GM19351 (cell line): ENCODE data around the gene MSANTD2.
A peak's percentile ranks its signal among the peaks of the same experiment; 100 is the strongest.

Experiments
- ATAC-seq: cut with Tn5 transposase; IDR thresholded peaks from one replicate; pipeline ENCODE4 v1.9.1; 2021; ENCODE audit warnings: mild to moderate bottlenecking, moderate library complexity; ENCODE audit not compliant: unreplicated experiment

MSANTD2 gene

DNA sequence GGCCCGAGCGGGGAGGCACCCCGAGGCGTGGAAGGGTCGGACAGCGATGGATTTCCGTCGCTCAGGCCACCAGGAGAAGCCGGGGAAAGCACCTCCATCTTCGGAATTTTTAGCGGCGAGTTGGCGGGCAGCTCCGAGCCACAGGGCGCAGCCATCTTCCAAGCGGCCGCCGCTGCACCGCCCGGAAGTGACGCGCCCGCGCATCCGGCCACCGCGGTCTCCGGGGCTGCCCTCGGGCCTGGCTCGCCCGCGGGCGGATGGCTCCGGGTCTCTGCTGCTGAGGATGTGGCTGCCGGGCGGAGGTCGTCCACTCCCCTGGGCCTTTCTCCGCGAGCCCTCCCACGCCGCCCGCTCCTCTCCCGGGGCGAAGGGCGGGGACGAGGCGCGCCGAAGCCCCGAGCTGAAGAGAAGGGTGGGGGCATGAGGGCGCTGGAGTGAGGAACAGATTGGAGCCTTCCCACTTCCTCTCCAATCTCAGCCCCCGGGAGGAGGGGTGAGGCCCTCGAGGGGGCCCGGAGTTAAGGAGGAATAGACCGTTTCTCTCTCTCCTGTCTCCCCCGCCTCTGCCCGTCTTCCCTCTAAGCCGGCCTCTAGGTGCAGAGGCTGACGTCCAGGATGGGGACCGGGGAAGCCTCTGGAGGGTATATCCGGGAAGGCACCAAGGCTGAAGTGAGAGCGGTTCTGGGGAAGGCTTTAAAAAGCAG is at the start of gene MSANTD2:
MSANTD2 (minus strand) TSS at position 181 of the 704 bp plus-strand sequence; CDS start at position 155, 26 bp downstream.
- peak; percentile 86 for ATAC-seq

GRCh38 chr11:124846070-124846673 is 46.0 kb upstream of the MSANTD2 start:
- ATAC-seq: no peak

- no peak for ATAC-seq
Measured at GRCh38 chr11:124844664-124845079, 44.5 kb upstream of the MSANTD2 start.

GRCh38 chr11:124843616-124843910 is 43.4 kb upstream of the MSANTD2 start:
- ATAC-seq: no peak

DNA sequence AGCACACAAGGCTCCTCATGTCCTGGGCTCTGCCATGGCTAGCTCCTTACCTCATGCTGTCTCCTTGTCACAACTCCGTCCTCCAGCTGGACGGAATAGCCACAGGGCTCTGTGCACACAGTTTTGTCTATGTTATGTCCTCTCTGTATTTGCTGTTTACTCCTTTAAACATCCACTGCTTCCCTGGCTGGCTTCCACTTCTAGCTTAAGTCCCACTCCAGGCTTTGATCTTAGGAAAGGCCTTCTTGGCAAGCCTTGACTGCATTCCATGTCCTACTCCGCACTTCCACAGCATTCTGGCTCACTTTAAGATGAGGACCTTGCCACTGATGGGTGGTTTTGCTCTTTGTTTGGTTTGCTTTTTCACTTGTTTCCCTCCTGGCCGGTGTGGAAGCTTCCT is 42.1 kb upstream of the MSANTD2 start:
- no peak for ATAC-seq

DNA sequence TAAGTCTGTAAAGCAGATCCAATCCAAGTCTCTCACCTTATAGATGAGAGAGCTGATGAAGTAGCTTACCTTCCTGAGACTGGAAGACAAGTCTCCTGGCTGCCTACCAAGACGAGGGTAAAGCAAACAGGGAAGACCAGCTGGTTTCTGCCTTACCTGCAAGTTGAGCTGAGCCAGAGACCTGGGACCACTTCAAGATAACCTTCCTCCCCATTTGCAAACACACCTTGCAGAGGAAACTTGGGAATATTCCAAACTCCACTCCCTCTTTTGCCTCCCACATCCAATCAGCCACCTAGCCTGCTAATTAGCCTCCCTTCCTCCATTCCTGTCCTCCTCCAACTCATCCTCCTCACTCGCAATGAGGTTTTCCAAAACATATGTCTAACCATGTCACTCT is 41.6 kb upstream of the MSANTD2 start:
- no peak for ATAC-seq

DNA sequence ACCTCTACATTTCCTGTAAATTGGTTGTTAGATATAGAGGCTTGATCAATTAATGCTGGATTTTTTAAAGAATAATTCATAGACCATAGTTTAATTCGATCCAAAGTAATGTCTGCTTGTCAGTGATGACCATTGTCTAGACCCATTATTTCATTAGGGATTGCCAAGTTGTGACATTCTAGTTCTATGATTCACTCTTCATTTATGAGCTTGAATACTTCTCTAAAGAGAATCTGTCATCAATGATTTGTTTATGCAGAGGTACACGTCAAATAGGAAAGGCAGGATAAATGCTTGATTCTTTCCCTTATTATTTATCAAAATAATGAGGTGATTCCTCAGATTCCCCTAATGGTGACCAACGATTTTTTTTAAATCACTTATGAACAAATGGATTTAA is 41.0 kb upstream of the MSANTD2 start:
- ATAC-seq: no peak

- no peak for ATAC-seq
Measured at GRCh38 chr11:124840666-124841065, 40.5 kb upstream of the MSANTD2 start.

DNA sequence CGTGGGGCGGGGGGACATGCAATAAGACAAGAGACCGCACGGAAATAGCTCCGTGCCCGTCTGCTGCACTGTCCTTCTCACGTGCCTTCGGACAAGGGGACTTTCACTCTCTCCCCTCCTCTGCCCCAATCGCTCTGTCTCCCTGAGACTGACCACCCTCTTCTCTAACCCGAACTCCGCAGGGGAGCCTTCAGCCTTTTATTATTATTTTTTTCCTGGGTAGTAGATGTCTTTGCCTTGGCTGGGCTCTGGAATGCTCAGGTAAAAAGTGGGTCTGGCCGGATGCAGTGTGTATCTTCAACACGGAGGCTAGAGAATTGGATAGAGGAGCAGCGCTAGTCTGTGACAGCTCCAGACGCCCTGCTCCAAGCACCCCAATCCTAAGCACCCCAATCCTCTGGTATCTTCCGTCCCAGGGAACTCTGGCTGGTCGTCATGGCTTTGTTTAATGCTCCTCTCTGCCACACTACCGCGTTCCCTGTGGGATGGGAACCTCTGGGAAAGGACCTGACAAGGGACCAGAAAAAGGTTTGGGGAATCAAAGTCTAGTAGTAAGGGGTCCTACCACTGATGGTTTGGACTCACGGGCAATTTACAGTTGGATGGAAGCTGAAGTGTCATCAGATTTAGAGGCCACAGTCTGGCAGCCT is 39.9 kb upstream of the MSANTD2 start:
- no peak for ATAC-seq

DNA sequence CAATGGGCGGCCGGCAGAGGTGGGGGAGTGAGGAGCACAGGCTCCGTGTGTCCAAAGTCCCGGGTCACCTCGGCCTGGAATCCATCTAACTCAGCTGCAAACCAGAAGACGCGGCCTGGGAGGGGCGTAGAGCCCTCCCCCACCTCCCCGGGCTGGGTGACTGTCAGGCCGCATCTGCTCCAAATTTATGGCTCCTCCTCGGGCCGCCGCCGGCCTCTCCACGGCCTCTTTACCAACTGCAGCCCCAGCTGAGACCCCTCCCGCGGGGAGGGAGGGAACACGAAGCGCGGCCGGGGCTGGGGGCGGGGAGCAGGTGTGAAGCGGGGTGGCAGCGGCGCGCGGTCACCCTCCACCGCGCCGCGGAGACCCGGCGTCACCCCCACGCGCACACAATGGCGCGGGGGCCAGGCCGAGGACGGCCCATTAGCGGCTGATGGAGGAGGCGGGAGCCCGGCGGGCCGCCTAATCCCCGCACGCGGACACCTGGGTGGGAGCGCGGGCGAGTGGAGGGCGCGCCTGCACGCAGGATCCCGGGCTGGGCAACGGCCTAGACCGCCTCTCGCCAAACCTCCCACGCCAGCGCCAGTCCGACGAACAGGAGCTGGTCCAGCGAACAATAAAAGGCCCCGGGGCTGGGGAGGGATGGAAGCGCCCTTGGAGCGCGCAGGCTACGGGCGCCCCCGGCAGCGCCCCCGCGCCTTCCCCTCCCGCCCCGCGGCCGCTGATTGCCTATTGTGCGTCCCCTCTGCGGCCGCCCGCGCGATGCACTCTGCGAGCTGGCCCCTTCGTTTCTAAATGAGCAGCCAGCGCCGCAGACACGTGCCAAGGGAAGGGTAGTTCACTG is 39.1 kb upstream of the MSANTD2 start:
- ATAC-seq: no peak

GRCh38 chr11:124838805-124839127 is 38.6 kb upstream of the MSANTD2 start:
- ATAC-seq: no peak

DNA sequence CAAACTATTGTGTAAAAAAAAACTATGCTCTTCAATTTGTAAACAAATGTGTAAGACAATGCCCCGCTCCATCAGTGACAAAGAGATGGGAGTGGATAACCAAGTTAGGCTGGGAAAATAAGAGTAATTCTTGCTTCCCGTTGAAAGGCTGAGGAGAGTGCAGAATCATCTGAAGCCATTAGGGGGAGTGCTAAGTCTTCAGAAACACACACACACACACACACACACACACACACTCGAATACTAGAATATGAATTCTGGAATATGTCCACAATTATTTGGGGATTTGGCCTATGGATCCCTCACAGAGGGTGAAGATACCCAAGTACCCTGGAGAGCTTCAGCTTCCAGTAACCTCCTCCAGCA is 37.3 kb upstream of the MSANTD2 start:
- ATAC-seq: peak; percentile 45

- ATAC-seq: no peak
Measured at GRCh38 chr11:124835918-124836317, 35.7 kb upstream of the MSANTD2 start.

DNA sequence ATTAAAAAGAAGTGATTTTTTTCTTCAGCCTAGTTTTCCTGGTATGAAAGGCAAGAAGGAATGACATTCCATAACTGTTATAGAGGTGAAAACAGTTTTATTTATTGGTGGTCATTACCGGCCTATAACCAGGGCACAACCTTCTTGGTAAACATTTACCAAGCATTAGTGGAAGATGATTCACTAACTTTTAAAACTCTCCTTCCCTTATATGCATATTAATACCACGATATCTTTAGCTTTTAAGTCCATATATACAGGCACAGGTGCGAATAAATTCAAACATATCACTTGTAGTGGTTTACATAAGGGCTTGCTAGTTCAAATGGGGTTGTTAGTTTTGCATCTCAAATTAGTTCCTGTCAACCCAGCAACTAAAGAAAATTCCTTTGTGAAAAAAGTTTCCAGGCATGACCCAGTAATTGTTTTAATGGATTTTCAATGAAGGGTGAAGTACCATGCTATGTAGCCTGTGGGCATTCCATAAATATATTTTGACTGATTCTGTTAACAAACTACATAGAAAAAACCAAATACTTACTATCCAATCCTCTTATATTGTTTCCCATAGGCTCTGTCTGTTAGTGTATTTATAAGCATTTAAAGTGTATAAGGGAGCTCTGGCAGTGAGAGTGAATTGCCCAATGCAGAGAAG is 34.4 kb upstream of the MSANTD2 start:
- no peak for ATAC-seq

- no peak for ATAC-seq
Measured at GRCh38 chr11:124832571-124832970, 32.4 kb upstream of the MSANTD2 start.

- no peak for ATAC-seq
Measured at GRCh38 chr11:124831897-124832296, 31.7 kb upstream of the MSANTD2 start.

DNA sequence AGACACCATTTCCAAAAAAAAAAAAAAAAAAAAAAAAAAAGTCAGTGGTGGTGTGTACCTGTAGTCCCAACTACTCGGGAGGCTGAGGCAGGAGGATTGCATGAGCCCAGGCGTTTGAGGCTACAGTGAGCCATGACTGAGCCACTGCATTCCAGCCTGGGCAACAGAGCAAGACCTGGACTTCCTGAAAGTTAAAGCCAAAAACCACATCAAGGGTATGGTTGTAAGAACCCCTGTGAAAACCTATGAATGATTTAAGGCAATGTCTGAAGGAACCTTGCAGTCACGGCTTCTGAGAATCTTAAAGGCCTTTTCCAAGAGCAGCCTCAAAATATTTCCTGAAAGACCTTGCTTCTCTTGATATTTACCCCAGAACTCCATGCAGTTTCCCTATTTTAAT is 30.5 kb upstream of the MSANTD2 start:
- no peak for ATAC-seq

DNA sequence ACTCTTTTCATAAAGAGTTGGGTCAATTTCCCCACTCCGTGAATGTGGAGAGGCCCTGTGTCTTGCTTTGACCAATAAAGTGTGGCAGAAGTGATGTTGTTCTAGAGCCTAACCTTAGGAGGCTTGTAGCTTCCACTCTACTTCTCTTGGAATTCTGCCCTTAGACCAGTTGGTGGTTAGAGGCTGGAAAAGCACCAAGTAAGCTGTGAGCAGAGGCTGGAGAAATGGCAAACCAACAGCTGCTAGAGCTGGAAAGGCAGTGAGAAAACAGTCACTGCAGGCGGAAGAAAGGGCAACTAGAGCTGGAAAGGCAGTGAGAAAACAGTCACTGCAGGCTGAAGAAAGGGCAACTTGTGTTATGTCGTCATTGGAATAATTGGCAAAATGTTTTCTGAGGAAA is 29.8 kb upstream of the MSANTD2 start:
- ATAC-seq: no peak

DNA sequence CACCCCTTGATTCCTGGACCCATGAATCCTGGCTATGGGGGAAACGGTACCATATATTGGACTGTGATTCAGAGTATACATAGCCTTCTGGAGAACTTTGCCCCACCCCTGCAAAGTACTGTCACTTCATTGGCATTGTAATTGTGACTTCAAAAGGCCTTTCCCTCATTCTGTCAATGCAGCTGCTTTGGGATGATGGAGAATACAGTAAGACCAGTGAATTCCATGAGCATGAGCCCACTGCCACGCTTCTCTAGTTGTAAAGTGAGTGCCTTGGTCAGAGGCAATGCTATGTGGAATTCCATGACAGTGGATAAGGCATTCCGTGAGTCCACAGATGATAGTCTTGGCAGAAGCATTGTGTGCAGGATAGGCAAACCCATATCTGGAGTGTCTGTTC is 25.7 kb upstream of the MSANTD2 start:
- ATAC-seq: no peak

DNA sequence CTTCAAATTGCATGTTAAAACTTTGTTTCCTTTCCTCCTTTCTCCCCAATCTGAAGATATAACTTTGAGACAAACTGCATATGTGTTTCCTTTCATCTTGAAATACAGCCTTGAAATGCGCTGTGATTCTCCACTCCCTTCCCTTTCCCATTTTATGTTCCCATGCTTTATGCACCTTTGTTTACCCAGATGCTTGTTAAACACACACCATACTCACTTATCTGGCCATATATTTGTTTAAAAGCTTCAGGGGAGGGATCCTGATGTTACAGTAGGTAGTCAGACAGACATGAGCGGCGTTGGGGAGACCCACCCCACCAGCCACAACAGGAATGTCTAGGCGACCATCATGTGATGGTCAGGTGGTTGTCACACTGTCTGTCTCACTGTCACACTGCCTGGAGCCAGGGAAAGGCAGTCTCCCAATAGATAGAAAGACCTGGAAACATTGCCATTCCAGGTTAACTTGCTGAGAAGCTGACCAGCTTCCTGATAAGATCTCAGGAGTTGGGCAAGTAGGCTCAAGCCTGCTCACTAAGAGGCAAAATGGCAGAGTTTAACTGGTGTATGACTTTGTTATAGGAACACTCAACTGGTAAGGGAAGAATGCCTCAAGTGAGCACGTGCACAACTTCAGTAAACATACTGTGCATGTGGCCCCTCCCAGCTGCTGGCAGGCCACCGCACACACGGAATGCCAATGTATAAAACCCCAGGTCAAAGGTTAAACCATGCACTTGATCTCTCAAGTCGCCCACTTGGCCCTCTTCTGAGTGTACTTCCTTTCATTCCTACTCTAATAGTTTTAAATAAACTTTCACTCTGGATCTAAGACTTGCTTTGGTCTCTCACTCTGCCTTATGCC is 23.5 kb upstream of the MSANTD2 start:
- ATAC-seq: no peak
